Endodermal cell (in vitro differentiated cells): Measurements from ENCODE around the gene NSUN6. TPM values are rescaled to one million over a fixed set of nuclear protein-coding genes. Genes with fewer than 3 reads are reported as not detected.
"Not testable (repeated sequence)": the region's sequence is repeated elsewhere in the genome, so short reads cannot be mapped to it uniquely, and the experiment has no call there.

Experiments used
- DNase-seq: peaks from one replicate; pipeline ENCODE4 v3.0.0-alpha.2; 2017
- H3K27ac ChIP-seq: 2 replicates; pipeline ENCODE4 v1.5.1; 2013; ENCODE audit warnings: mild to moderate bottlenecking, low read depth, low read length, moderate library complexity
- H3K27me3 ChIP-seq: 2 replicates; pipeline ENCODE4 v1.6.1; 2013; ENCODE audit warnings: mild to moderate bottlenecking, low read length, moderate library complexity; ENCODE audit not compliant: insufficient read depth, control insufficient read depth, poor library complexity, severe bottlenecking
- H3K36me3 ChIP-seq: 2 replicates; pipeline ENCODE4 v1.7.0; 2013; ENCODE audit warnings: mild to moderate bottlenecking, low read length, moderate library complexity; ENCODE audit not compliant: control insufficient read depth, insufficient read depth
- H3K4me1 ChIP-seq: one replicate; pipeline ENCODE4 v1.7.0; 2013; ENCODE audit warnings: low read length; ENCODE audit not compliant: control insufficient read depth, insufficient read depth
- H3K4me3 ChIP-seq: 2 replicates; pipeline ENCODE4 v1.5.1; 2013; ENCODE audit warnings: mild to moderate bottlenecking, low read length, moderate library complexity
- H3K9ac ChIP-seq: 2 replicates; pipeline ENCODE4 v1.6.1; 2013; ENCODE audit warnings: mild to moderate bottlenecking, low read length, moderate library complexity; ENCODE audit not compliant: poor library complexity, severe bottlenecking; ENCODE audit errors: extremely low read depth
- H3K9me3 ChIP-seq: 2 replicates; pipeline ENCODE4 v1.6.1; 2013; ENCODE audit warnings: mild to moderate bottlenecking, low read length, moderate library complexity; ENCODE audit not compliant: control insufficient read depth
- H3K27ac Mint-ChIP-seq: 2 replicates; pipeline ENCODE4 v1.8.0; 2020; ENCODE audit warnings: mixed read lengths
- H3K27me3 Mint-ChIP-seq: 2 replicates; pipeline ENCODE4 v1.8.0; 2021; ENCODE audit warnings: mild to moderate bottlenecking, mixed read lengths; ENCODE audit not compliant: insufficient read depth
- H3K36me3 Mint-ChIP-seq: 2 replicates; pipeline ENCODE4 v1.8.0; 2020; ENCODE audit warnings: low read depth, mixed read lengths
- H3K4me1 Mint-ChIP-seq: 2 replicates; pipeline ENCODE4 v1.8.0; 2020; ENCODE audit warnings: mixed read lengths
- H3K4me3 Mint-ChIP-seq: 2 replicates; pipeline ENCODE4 v1.8.0; 2020; ENCODE audit warnings: mild to moderate bottlenecking, moderate library complexity, mixed read lengths
- H3K9me3 Mint-ChIP-seq: 2 replicates; pipeline ENCODE4 v1.8.0; 2020; ENCODE audit warnings: mild to moderate bottlenecking, mixed read lengths
- CTCF ChIP-seq: fragments of 200-600 bp; sonication (generic); conservative IDR thresholded peaks from 2 replicates; pipeline ENCODE4 v1.5.0; 2021; ENCODE audit warnings: antibody characterized with exemption, mild to moderate bottlenecking
- WGBS, 2 experiments: methylation state at CpG; one replicate each; pipeline versions ENCODE4 v1.1.5 to v1.1.7; 2013; ENCODE audit warnings: missing lambda C conversion rate in 2 of 2, mixed read lengths in 1 of 2; ENCODE audit not compliant: insufficient coverage in 1 of 2, insufficient read length in 1 of 2; 5-methylcytosine and 5-hydroxymethylcytosine counted together
- total RNA-seq, 2 donors: library from RNA; stranded (reverse); fragmentation: NEBNext Ultra II Directional in 1 of 2; extraction: Animal tissue kit (Norgen Biotek cat#: 25700) in 1 of 2; gene quantifications; 2 replicates in 1 of 2; 3 replicates in 1 of 2; pipeline ENCODE4 v1.2.1, GENCODE V29; 2021

NSUN6 gene
- total RNA-seq, 2 donors from 2014 or later = 10.6 to 15.4 TPM

- WGBS, 2 experiments = 81 to 84% methylated on average over 8 of the region's 8 CpGs
- no peak overlapping the region for H3K4me3 Mint-ChIP-seq
- H3K36me3 ChIP-seq = peaks cover 15% of the 10 kb centered on the region
- H3K36me3 Mint-ChIP-seq = peaks cover 32% of the 10 kb centered on the region
- H3K27me3 ChIP-seq = no peaks in the 10 kb centered on the region
- H3K9me3 Mint-ChIP-seq = peaks cover 10% of the 10 kb centered on the region
- TF ChIP-seq CTCF = no peak
- H3K27ac ChIP-seq = no peak overlapping the region
- H3K27me3 Mint-ChIP-seq = no peaks in the 10 kb centered on the region
- no peaks in the 10 kb centered on the region for H3K4me1 ChIP-seq
- H3K4me1 Mint-ChIP-seq = no peaks in the 10 kb centered on the region
- peaks cover 72% of the 10 kb centered on the region for H3K9me3 ChIP-seq
- no peak overlapping the region for H3K9ac ChIP-seq
- H3K4me3 ChIP-seq = no peak overlapping the region
- DNase-seq = no peak
- H3K27ac Mint-ChIP-seq = no peak overlapping the region
Observed at GRCh38 chr10:18572959-18573561, 78.3 kb downstream of the NSUN6 start.

- 90 to 100% methylated on average over 1 of the region's 1 CpG for WGBS, 2 experiments
- no peaks in the 10 kb centered on the region for H3K4me1 Mint-ChIP-seq
- H3K9me3 Mint-ChIP-seq = peaks cover 2% of the 10 kb centered on the region
Observed at GRCh38 chr10:18571780-18572179, 79.6 kb downstream of the NSUN6 start.

GRCh38 chr10:18571076-18571475 lies 80.3 kb downstream of the NSUN6 start:
- Mint-ChIP-seq H3K4me3 (no peak overlapping the region), H3K36me3 (peaks cover 13% of the 10 kb centered on the region), H3K9me3 (no peaks in the 10 kb centered on the region), H3K4me1 (no peaks in the 10 kb centered on the region), H3K27me3 (no peaks in the 10 kb centered on the region), H3K27ac (no peak overlapping the region)
- peaks cover 81% of the 10 kb centered on the region for H3K9me3 ChIP-seq
- H3K27ac ChIP-seq = no peak overlapping the region
- TF ChIP-seq CTCF = no peak
- no peaks in the 10 kb centered on the region for H3K4me1 ChIP-seq
- no peaks in the 10 kb centered on the region for H3K36me3 ChIP-seq
- DNase-seq = no peak
- no peaks in the 10 kb centered on the region for H3K27me3 ChIP-seq
- no peak overlapping the region for H3K4me3 ChIP-seq
- no peak overlapping the region for H3K9ac ChIP-seq

More at GRCh38 chr10:18571780-18572179, 79.6 kb downstream of the NSUN6 start:
- no peak overlapping the region for H3K9ac ChIP-seq
- peaks cover 74% of the 10 kb centered on the region for H3K9me3 ChIP-seq
- peaks cover 3% of the 10 kb centered on the region for H3K36me3 ChIP-seq
- TF ChIP-seq CTCF = no peak
- Mint-ChIP-seq H3K4me3 (no peak overlapping the region), H3K36me3 (peaks cover 19% of the 10 kb centered on the region), H3K27ac (no peak overlapping the region), H3K27me3 (no peaks in the 10 kb centered on the region)
- no peak overlapping the region for H3K4me3 ChIP-seq
- no peak overlapping the region for H3K27ac ChIP-seq
- no peaks in the 10 kb centered on the region for H3K4me1 ChIP-seq
- DNase-seq = no peak
- H3K27me3 ChIP-seq = no peaks in the 10 kb centered on the region

GRCh38 chr10:18570386-18570785 lies 81.0 kb downstream of the NSUN6 start:
- 91 to 93% methylated on average over 2 of the region's 2 CpGs for WGBS, 2 experiments
- H3K9me3 Mint-ChIP-seq = not testable (repeated sequence)

More at GRCh38 chr10:18570386-18570785, 81.0 kb downstream of the NSUN6 start:
- H3K27ac Mint-ChIP-seq, H3K27me3 ChIP-seq, DNase-seq, H3K27me3 Mint-ChIP-seq, H3K36me3 Mint-ChIP-seq, H3K4me3 Mint-ChIP-seq, H3K27ac ChIP-seq, H3K9ac ChIP-seq, H3K4me1 Mint-ChIP-seq, H3K36me3 ChIP-seq, H3K4me3 ChIP-seq, H3K4me1 ChIP-seq: not testable (repeated sequence)
- peaks cover 88% of the 10 kb centered on the region for H3K9me3 ChIP-seq
